ENCODE data around the gene RELN.

RELN gene

GRCh38 chr7:103922407-103922806 is 67.1 kb downstream of the RELN start:
- Histone ChIP-seq H4K8ac (ENCODE audit: low read length) (no peak overlapping the region), H3K27me3 (ENCODE audit: control insufficient read depth in 1 of 2, insufficient read depth in 1 of 2, low read length in 2 of 2) (peaks cover 0 to 4% of the 10 kb centered on the region in 2 experiments), H2BK12ac (ENCODE audit: low read length in 2 of 2) (no peak overlapping the region), H4K91ac (ENCODE audit: low read length) (no peak overlapping the region), H3K18ac (ENCODE audit: low read depth in 1 of 2, low read length in 2 of 2) (no peak overlapping the region), H3K36me3 (ENCODE audit: control insufficient read depth in 1 of 2, insufficient read depth in 2 of 2, low read depth in 1 of 2, low read length in 2 of 2) (no peaks in the 10 kb centered on the region), H3K4ac (ENCODE audit: low read depth in 1 of 2, low read length in 2 of 2) (no peak overlapping the region), H2BK15ac (ENCODE audit: low read depth, poor library complexity, severe bottlenecking) (no peak overlapping the region), H3K9me3 (ENCODE audit: control insufficient read depth, low read length) (no peaks in the 10 kb centered on the region), H3K23ac (ENCODE audit: low read length in 2 of 2) (no peak overlapping the region), H2BK5ac (ENCODE audit: low read depth, low read length, poor library complexity, severe bottlenecking) (no peak overlapping the region), H2BK120ac (ENCODE audit: low read depth, low read length) (no peak overlapping the region), H2AK5ac (ENCODE audit: low read length, severe bottlenecking) (no peak overlapping the region), H3K14ac (ENCODE audit: low read length in 2 of 2) (no peak overlapping the region), H3K4me3 (ENCODE audit: insufficient read depth in 1 of 2, low read depth in 1 of 2, low read length in 2 of 2) (no peak overlapping the region), H3K79me1 (replicated peaks; ENCODE audit: low read length, poor library complexity, severe bottlenecking) (no peaks in the 10 kb centered on the region), H3K4me2 (ENCODE audit: low read length, poor library complexity, severe bottlenecking) (no peak overlapping the region), H2AFZ (ENCODE audit: low read depth, low read length) (no peak overlapping the region), H3K9ac (ENCODE audit: low read length) (no peak overlapping the region), H3K4me1 (ENCODE audit: control insufficient read depth, insufficient read depth, low read depth, low read length) (no peaks in the 10 kb centered on the region), H3K27ac (ENCODE audit: low read length, poor library complexity, severe bottlenecking) (no peak overlapping the region)
- 86% methylated on average over 1 of the region's 2 CpGs for WGBS
- DNase-seq = no peak

- H4K8ac ChIP-seq (ENCODE audit: low read length) = no peak overlapping the region
- no peak overlapping the region for H3K23ac ChIP-seq (ENCODE audit: low read length in 2 of 2)
- H3K4me2 ChIP-seq (ENCODE audit: low read length, poor library complexity, severe bottlenecking) = no peak overlapping the region
- H3K36me3 ChIP-seq (ENCODE audit: control insufficient read depth in 1 of 2, insufficient read depth in 2 of 2, low read depth in 1 of 2, low read length in 2 of 2) = no peaks in the 10 kb centered on the region
- no peak overlapping the region for H3K9ac ChIP-seq (ENCODE audit: low read length)
- no peak overlapping the region for H3K14ac ChIP-seq (ENCODE audit: low read length in 2 of 2)
- H3K4me3 ChIP-seq (ENCODE audit: insufficient read depth in 1 of 2, low read depth in 1 of 2, low read length in 2 of 2) = no peak overlapping the region
- no peaks in the 10 kb centered on the region for H3K4me1 ChIP-seq (ENCODE audit: control insufficient read depth, insufficient read depth, low read depth, low read length)
- no peak overlapping the region for H2BK15ac ChIP-seq (ENCODE audit: low read depth, poor library complexity, severe bottlenecking)
- H2BK12ac ChIP-seq (ENCODE audit: low read length in 2 of 2) = no peak overlapping the region
- H2BK120ac ChIP-seq (ENCODE audit: low read depth, low read length) = no peak overlapping the region
- H2BK5ac ChIP-seq (ENCODE audit: low read depth, low read length, poor library complexity, severe bottlenecking) = no peak overlapping the region
- no peak overlapping the region for H2AFZ ChIP-seq (ENCODE audit: low read depth, low read length)
- peaks cover 0 to 4% of the 10 kb centered on the region in 2 experiments for H3K27me3 ChIP-seq (ENCODE audit: control insufficient read depth in 1 of 2, insufficient read depth in 1 of 2, low read length in 2 of 2)
- no peaks in the 10 kb centered on the region for H3K79me1 ChIP-seq (replicated peaks; ENCODE audit: low read length, poor library complexity, severe bottlenecking)
- H2AK5ac ChIP-seq (ENCODE audit: low read length, severe bottlenecking) = no peak overlapping the region
- no peak overlapping the region for H3K27ac ChIP-seq (ENCODE audit: low read length, poor library complexity, severe bottlenecking)
- WGBS = 32% methylated on average over 1 of the region's 1 CpG
- no peak overlapping the region for H4K91ac ChIP-seq (ENCODE audit: low read length)
- H3K18ac ChIP-seq (ENCODE audit: low read depth in 1 of 2, low read length in 2 of 2) = no peak overlapping the region
- H3K9me3 ChIP-seq (ENCODE audit: control insufficient read depth, low read length) = no peaks in the 10 kb centered on the region
- no peak overlapping the region for H3K4ac ChIP-seq (ENCODE audit: low read depth in 1 of 2, low read length in 2 of 2)
- DNase-seq = no peak
Observed at GRCh38 chr7:103921692-103922091, 67.8 kb downstream of the RELN start.

- Histone ChIP-seq H2BK12ac (ENCODE audit: low read length in 2 of 2) (no peak overlapping the region), H3K18ac (ENCODE audit: low read depth in 1 of 2, low read length in 2 of 2) (no peak overlapping the region), H3K4me2 (ENCODE audit: low read length, poor library complexity, severe bottlenecking) (no peak overlapping the region), H4K8ac (ENCODE audit: low read length) (no peak overlapping the region), H3K9ac (ENCODE audit: low read length) (no peak overlapping the region), H3K9me3 (ENCODE audit: control insufficient read depth, low read length) (no peaks in the 10 kb centered on the region), H3K27me3 (ENCODE audit: control insufficient read depth in 1 of 2, insufficient read depth in 1 of 2, low read length in 2 of 2) (peaks cover 0 to 4% of the 10 kb centered on the region in 2 experiments), H3K4me3 (ENCODE audit: insufficient read depth in 1 of 2, low read depth in 1 of 2, low read length in 2 of 2) (no peak overlapping the region), H3K4me1 (ENCODE audit: control insufficient read depth, insufficient read depth, low read depth, low read length) (no peaks in the 10 kb centered on the region), H3K36me3 (ENCODE audit: control insufficient read depth in 1 of 2, insufficient read depth in 2 of 2, low read depth in 1 of 2, low read length in 2 of 2) (no peaks in the 10 kb centered on the region), H4K91ac (ENCODE audit: low read length) (no peak overlapping the region), H3K14ac (ENCODE audit: low read length in 2 of 2) (no peak overlapping the region), H2BK15ac (ENCODE audit: low read depth, poor library complexity, severe bottlenecking) (no peak overlapping the region), H2AK5ac (ENCODE audit: low read length, severe bottlenecking) (no peak overlapping the region), H2BK120ac (ENCODE audit: low read depth, low read length) (no peak overlapping the region), H3K4ac (ENCODE audit: low read depth in 1 of 2, low read length in 2 of 2) (no peak overlapping the region), H3K23ac (ENCODE audit: low read length in 2 of 2) (no peak overlapping the region), H2BK5ac (ENCODE audit: low read depth, low read length, poor library complexity, severe bottlenecking) (no peak overlapping the region), H2AFZ (ENCODE audit: low read depth, low read length) (no peak overlapping the region), H3K79me1 (replicated peaks; ENCODE audit: low read length, poor library complexity, severe bottlenecking) (no peaks in the 10 kb centered on the region), H3K27ac (ENCODE audit: low read length, poor library complexity, severe bottlenecking) (no peak overlapping the region)
- DNase-seq = no peak
- 53% methylated on average over 6 of the region's 8 CpGs for WGBS
Observed at GRCh38 chr7:103919272-103919868, 70.1 kb downstream of the RELN start.

- no peaks in the 10 kb centered on the region for H3K36me3 ChIP-seq (ENCODE audit: control insufficient read depth in 1 of 2, insufficient read depth in 2 of 2, low read depth in 1 of 2, low read length in 2 of 2)
- H3K9ac ChIP-seq (ENCODE audit: low read length) = no peak overlapping the region
- no peak overlapping the region for H4K8ac ChIP-seq (ENCODE audit: low read length)
- no peak overlapping the region for H3K23ac ChIP-seq (ENCODE audit: low read length in 2 of 2)
- no peak overlapping the region for H2AK5ac ChIP-seq (ENCODE audit: low read length, severe bottlenecking)
- no peak overlapping the region for H3K4me2 ChIP-seq (ENCODE audit: low read length, poor library complexity, severe bottlenecking)
- no peaks in the 10 kb centered on the region for H3K4me1 ChIP-seq (ENCODE audit: control insufficient read depth, insufficient read depth, low read depth, low read length)
- no peak overlapping the region for H2BK15ac ChIP-seq (ENCODE audit: low read depth, poor library complexity, severe bottlenecking)
- H3K18ac ChIP-seq (ENCODE audit: low read depth in 1 of 2, low read length in 2 of 2) = no peak overlapping the region
- peaks cover 0 to under 1% of the 10 kb centered on the region in 2 experiments for H3K27me3 ChIP-seq (ENCODE audit: control insufficient read depth in 1 of 2, insufficient read depth in 1 of 2, low read length in 2 of 2)
- H3K27ac ChIP-seq (ENCODE audit: low read length, poor library complexity, severe bottlenecking) = no peak overlapping the region
- no peak overlapping the region for H2BK5ac ChIP-seq (ENCODE audit: low read depth, low read length, poor library complexity, severe bottlenecking)
- H4K91ac ChIP-seq (ENCODE audit: low read length) = no peak overlapping the region
- no peak overlapping the region for H3K4ac ChIP-seq (ENCODE audit: low read depth in 1 of 2, low read length in 2 of 2)
- no peaks in the 10 kb centered on the region for H3K9me3 ChIP-seq (ENCODE audit: control insufficient read depth, low read length)
- no peaks in the 10 kb centered on the region for H3K79me1 ChIP-seq (replicated peaks; ENCODE audit: low read length, poor library complexity, severe bottlenecking)
- no peak overlapping the region for H2BK12ac ChIP-seq (ENCODE audit: low read length in 2 of 2)
- 77% methylated on average over 5 of the region's 5 CpGs for WGBS
- DNase-seq = no peak
- H2AFZ ChIP-seq (ENCODE audit: low read depth, low read length) = no peak overlapping the region
- no peak overlapping the region for H2BK120ac ChIP-seq (ENCODE audit: low read depth, low read length)
- no peak overlapping the region for H3K14ac ChIP-seq (ENCODE audit: low read length in 2 of 2)
- no peak overlapping the region for H3K4me3 ChIP-seq (ENCODE audit: insufficient read depth in 1 of 2, low read depth in 1 of 2, low read length in 2 of 2)
Observed at GRCh38 chr7:103918631-103919271, 70.7 kb downstream of the RELN start.

Data from mesenchymal stem cell (in vitro differentiated cells and primary cell).